T follicular helper cell (primary cell): ENCODE measurements around the gene CDIP1.
"Not testable (repeated sequence)": the region's sequence is repeated elsewhere in the genome, so short reads cannot be mapped to it uniquely, and the experiment has no call there.

Experiments
- DNase-seq: peaks from one replicate; pipeline ENCODE4 v3.0.0-alpha.2; 2020; ENCODE audit warnings: low read depth
- total RNA-seq, 2 experiments: gene quantifications; one replicate each; lab custom pipeline; 2026; lab: John Stamatoyannopoulos, UW

CDIP1 gene
- total RNA-seq: 30.2 to 34.1 reads per million in 2 experiments

DNA sequence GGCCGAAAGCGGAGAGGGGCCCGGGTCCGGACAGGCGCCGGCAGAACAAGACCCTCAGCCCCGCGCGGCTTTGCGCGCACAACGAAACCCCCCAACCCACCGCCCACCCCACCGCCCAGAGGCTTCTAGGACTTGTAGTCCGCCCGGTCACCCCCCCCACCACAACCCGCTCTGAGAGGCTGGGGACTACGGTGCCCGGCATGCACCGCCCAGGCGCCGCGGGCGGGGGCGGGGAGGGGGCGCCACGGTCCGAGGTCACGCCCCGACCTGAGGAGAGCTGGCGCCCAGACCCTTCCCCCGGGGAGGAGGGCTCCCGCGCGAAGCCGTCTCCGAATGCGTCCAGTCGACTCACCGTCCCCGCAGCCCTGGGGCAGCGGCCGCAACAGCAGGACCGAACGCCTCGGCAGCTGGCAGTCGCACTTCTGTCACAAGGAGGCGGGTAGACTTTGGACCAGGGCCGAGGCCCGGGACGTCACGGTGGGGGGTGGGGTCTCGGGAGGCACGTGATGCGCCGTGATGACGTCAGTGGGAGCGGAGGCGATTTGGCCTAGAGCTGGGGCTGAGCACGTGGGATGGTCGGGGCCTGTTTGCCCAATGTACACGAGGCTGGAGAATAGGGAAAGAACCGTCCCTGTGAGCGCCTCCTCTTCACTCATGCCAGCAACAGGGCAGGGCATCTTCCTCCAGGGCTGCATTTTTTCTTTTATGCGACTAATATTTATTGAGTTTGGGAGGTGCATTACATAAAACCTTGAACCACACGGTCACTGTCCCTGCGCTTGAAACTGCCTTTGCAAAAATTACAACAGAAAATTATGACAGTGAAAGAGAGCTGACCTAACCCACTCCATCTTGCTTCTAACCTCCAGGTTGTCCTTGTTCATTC is at the start of gene CDIP1:
CDIP1 (minus strand) TSS at position 424 of the 886 bp plus-strand sequence. CDS start 24,643 bp downstream, outside the sequence.
- DNase-seq: peak; percentile 90

DNA sequence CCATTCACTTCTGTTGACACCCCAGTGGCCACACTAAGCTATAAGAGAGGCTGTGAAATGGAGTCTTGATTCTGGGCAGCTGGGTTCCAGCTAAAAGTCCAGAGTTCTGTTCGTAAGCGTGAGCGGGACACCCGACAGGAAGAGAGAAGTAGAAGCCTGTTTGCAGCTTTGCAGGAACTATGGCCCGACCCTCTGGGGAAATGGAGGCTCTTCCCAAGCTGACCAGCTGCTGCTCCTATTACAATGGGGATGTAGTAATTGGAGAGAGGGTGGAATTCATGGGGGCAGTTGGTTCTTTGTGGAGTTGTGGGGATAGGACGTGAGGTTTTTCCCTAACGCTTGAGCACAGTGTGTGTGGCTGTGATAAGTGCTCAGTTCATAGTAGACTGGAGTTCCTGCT is 47.7 kb upstream of the CDIP1 start:
- DNase-seq: no peak

DNA sequence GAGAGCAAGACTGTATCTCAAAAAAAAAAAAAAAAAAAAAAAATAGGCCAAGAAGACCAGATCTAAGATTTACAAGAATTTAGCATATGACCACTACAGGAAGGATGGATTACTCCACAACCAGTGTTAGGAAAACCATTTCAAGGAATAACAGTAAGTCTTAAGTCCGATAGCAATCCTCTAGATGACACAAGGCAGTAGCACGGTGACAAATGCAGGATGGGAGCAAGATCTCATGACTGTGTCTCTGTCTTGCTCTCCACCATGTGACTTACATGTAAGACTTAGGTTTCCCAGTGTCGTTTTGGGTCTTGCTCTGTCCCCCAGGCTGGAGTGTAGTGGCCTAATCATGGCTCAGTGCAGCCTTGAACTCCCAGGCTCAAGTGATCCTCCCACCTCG is 45.3 kb upstream of the CDIP1 start:
- DNase-seq: no peak

DNA sequence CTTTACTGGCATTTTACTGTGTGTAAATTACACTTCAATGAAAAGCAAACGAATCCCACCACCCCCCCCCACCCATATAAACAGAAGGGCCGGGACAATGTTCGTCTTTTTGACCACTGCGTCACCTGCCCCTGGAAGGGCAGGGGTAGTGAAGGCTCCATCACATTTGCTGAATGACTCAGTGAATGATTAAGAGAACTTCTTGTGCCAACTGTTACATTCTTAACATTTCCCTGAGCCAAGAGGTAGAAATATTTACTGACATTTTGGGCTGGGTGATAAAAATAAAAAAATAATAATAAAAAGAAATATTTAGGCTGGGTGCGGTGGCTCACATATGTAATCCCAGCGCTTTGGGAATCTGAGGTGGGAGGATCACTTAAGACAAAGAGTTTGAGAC is 41.7 kb upstream of the CDIP1 start:
- DNase-seq: no peak

DNA sequence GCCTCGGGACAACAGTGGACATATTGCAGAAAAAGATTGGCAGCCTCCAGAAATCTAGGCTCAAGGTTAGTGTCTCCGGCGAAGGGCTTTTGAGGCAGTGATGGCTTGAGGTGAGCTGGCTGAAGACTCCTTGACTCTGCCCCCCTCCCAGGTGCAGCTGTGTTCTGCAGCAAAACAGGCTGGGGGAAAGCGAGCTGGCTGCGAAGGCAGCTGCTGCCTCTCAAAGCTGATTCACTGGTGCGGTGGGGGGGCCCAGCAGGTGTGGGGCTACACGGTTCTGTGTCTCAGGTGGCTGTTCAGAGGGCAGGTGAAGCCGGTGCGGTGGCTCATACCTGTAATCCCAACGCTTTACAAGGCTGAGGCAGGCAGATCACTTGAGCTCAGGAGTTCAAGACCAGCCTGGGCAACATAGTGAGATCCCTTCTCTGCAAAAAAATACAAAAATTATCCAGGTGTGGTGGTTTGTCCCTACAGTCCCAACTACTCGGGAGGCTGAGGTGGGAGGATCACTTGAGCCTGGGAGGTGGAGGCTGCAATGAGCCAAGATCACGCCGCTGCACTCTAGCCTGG is 40.5 kb upstream of the CDIP1 start:
- no peak for DNase-seq

DNA sequence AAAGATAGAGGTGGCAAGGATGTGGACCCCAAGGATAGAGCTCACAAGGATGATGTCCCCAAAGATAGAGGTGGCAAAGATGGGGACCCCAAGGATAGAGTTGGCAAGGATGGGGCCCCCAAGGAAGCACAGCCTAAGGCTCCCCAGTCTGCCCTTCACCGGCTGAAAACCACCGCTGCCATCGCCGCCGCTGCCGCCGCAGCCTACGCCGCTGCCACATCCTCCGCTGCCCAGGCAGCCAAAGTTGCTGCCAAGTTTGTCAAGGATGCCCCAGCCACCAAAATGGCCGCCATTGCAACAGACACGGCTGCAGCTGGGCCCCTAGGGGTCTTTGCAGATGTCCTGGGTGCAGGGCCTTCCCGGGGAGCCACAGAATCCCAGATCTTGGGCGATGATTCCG is 37.4 kb upstream of the CDIP1 start:
- DNase-seq: no peak

DNA sequence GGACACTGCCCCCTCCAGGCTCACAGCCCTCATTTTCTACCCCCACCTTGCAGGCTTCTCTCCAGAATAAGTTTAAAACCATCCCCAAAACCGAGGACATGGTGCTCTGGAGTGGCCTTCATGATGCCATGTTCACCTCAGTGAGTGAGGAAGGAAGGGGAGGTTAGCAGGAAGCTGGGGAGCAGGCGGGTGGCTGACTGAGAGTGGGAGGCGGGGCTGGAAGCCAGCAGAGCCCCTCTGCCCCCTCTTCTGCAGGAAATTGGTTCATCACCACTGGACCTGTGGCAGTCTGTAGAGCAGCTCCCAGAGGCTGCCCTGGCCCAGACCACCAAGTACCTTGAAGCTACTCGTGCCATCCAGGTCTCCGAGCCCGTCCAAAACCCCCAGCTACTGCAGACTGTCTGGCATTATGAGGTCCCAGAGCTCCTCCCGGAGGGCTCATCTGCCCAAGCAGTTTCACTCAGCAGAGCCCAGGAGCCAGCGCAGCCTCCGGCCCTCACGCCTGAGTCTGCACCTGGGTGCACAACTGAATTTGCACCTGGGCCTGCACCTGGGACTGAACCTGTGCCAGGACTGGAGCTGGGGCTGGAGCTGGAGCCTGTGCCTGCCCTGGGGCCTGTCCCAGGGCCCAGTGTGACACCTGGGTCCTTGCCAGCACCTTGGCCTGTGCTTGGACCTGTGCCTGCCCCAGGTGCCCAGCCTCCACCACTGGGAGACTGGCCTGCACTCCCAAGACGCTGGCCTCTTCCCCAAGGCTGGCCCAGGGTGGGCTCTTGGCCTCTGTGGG is 36.5 kb upstream of the CDIP1 start:
- DNase-seq: no peak

DNA sequence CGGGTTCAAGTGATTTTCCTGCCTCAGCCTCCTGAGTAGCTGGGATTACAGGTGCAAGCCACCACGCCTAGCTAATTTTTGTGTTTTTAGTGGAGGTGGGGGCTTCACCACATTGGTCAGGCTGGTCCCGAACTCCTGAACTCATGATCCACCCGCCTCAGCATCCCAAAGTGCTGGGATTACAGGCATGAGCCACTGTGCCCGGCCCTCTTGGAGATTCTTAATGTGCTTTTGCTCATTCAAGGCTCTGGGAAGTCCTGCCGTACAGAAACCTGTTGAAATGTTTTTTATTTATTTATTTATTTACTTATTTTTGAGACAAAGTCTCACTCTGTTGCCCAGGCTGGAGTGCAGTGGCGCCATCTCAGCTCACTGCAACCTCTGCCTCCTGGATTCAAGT is 35.4 kb upstream of the CDIP1 start:
- not testable (repeated sequence) for DNase-seq

DNA sequence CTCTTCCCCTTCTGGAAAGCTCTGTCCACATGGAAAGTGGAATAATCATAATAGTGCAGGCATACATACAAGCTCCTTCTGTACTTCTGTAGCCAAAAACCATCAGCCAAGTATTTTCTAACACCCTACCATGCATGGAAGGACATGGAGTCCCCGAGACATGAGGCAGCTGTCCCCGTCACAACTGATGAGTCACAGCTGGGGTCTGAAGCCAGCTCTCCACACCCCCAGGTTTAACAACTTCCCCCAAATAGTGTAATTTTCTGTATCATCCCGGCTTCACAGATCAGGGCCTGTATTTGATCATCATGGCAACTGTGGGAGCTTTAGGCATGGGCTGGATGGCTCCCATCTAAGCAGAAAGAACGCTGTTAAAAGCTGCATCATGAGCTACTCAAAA is 34.1 kb upstream of the CDIP1 start:
- DNase-seq: no peak

DNA sequence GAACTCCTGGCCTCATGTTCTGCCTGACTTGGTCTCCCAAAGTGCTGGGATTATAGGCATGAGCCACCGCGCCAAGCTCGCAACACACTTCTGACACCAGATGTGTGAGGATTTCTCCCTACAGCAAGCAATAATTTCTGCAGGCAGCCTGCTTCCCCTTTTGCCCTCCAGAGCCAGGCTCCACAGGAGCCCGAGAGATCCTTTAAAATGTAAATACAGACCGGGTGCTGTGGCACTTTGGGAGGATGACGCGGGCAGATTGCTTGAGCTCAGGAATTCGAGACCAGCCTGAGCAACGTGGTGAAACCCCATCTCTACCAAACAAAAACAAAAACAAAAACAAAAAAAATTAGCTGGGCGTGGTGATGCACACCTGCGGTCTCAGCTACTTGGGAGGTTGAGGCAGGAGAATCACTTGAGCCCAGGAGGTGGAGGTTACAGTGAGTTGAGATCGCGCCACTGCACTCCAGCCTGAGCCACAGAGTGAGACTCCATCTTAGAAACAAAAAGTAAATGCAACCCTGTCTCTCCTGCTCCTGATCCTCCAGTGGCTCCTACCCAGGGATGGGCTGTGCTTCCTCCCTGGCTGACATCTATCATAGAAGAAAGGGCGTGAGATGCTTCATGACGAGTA is 32.2 kb upstream of the CDIP1 start:
- DNase-seq: no peak

DNA sequence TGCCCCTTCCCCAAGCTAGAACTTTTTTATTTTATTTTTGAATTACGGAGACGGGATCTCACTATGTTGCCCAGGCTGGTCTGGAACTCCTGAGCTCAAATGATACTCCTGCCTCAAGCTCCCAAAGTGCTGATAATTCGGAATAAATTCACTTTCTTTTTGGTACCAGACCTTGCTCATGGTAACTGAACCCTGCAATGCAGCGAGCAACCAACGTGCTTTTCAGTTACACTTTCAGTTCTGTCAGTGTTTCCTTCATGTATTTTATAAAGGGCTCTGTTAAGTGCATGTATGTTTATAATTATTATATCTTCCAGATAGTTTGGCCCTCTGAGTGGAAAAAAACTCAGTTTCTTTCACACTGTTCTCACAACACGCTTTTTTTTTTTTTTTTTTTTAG is 31.5 kb upstream of the CDIP1 start:
- DNase-seq: no peak

DNA sequence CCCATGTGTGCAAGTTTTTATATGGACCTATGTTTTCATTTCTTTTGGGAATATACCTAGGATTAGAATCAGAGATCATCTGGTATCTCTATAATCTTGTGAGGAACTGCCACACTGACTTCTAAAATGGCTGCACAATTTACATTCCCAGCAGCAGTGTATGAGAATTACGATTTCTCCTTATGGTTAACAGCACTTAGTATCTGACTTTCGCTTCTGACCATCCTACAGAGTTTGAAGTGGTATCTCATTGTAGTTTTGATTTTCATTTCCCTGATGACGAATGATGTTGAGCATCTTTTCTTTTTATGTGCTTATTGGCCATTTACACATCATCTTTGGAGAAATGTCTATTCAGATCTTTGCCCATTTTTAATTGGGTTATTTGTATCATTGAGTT is 27.6 kb upstream of the CDIP1 start:
- DNase-seq: no peak

DNA sequence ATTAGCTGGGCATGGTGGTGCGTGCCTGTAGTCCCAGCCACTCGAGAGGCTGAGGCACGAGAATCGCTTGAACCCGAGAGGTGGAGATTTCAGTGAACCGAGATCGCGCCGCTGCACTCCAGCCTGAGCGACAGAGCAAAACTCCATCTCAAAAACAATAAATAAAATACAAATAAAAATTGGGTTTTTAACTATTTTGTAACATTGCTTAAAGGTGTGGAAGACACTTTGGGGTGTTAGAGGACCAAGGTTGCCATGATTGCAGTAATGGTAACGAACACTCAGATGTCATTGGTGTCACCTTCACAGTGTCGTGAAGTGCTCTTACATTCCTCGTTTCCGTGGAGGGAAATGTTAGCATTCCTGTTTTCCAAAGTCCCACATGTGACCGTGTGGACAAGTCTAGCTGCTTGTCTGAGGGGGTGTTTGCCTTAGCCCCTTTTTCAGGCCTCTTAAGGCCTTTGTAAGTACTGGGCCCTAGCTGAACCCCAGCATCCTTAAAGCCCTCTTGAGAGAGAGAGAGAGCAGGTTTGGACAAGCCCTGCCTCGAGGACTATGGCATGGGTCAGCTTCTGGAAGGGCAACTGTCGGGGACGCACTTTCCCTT is 26.2 kb upstream of the CDIP1 start:
- no peak for DNase-seq

DNA sequence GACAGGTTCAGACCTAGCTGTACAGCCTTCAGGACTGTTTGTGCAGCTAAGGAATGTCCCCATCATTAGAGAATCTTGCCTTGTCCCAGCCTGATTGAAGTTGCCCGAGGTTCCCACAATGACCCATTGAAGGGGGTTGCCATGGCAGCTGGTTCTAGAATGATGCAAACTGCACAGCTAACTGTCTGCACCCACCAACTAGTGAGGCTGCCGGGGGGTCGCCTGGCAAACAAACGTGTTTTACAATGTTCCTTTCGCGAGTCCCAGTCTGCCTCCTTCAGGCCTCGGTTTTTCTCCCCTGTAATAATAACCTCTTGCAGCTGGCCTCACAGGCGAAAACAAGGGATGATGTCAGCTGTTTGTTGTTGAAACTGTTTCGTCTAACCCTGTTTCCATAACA is 23.0 kb upstream of the CDIP1 start:
- no peak for DNase-seq

DNA sequence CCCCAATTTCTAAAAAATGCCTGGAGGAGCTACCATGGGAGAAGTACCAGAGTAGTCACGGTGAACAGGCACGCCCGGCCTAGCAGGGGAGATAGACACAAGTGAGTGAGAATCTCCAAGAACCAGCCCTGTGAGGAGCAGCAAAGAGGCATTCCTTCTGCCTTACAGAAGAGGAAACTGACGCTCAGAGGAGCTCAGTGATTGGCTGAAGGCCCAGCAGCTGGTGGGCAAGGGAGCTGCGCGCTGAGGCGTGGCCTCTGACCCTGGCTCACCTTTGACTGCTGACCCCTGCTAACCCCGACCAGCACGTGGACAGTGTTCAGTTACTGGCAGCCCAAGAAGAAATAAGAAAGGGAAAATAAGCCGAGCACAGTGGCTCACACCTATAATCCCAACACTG is 19.4 kb upstream of the CDIP1 start:
- no peak for DNase-seq

DNA sequence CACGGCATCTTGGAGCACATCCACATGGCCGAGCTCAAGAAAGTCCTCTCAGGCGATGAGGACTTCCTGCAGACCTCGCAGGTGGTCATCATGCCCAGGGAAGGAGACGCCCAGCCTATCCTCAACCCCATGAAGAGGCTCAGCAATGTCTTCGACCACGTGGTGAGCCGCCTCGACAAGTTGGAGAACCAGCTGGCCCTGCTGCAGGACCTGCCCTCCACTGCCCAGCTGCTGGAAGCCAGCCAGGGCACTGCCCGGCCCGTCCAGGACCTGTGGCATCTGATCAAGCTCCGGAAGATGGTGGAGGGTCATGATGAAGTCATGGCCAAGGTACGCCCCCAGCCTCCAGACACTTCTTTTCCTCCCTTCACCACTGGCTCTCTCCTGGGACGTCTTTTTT is 18.0 kb upstream of the CDIP1 start:
- no peak for DNase-seq

DNA sequence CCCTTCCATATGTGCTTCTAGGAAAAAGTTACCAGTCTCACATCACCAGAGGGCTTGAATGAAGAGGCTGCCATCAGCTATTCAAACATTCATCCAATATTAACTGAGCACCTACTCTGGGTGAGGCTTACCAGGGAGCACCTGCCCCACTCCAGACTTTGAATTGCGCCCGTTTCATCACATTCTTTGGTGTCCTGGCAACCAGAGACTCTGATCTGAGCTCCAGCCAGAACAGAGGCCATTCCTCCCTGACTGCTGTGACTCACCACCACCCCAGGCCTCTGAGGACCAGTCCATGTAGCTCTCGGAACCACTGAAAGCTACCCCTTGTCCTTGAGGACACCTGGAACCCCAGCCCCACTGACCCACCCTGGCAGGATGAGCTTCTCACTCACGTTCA is 17.5 kb upstream of the CDIP1 start, which contains the start of gene C16orf96:
C16orf96 (plus strand) TSS at position 229 of the 400 bp plus-strand sequence; CDS start at position 379, 150 bp downstream.
- no peak for DNase-seq

DNA sequence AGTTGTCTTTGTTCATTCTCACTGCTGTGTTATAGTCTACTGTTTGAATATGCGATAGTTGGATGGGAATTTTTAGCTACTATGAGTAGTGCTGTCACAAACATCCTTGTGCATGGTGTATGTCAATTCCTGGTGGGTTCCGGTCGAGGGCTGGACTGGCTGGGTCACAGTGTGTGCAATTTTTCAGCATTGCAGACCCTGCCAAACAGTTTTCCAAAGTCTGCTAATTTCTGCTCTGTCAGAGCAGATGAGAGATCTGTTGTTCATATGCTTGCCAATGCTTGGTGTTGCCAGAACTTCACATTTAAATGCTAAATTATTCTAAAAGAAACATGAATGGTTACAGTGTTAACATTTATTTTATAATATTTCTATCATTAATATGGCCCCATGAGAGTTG is 14.0 kb upstream of the CDIP1 start:
- DNase-seq: no peak

DNA sequence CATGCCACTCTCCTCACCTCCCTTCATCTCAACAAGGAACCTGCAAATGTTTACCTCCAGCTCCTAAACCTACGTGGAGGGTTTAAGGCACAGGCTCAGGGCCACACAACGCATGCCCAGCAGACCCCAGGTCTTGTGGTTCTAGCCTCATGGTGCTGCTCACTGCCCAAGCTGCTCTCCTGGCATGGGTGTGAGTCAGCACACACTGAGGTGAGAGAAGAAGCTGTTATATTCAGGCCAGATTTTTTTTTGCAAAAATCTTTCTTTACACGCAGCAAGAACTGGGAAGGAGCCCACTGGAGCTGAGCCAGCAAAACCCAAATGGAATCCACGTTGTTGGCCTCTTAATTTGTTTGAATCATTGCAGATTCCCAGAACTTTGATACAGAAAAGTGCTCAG is 12.0 kb upstream of the CDIP1 start:
- no peak for DNase-seq

DNA sequence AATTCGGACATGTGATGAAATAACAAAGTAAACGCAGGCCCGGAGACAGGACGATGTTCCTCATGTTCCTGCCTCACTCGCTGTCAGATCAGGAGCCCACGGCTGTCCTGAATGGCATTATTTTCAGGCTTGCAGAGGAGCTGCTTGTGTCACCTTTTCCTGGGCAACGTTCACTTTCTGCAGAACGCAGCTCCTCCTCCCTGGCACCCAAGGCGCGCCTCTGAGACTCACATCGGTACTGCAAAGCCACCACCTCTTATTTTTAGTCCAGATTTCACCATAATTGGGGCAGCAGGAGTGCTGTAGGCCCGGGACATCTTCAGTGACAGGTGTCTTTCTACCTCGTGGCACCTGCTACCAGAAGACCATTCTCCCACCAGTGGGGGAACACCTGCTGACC is 9.6 kb upstream of the CDIP1 start:
- DNase-seq: no peak

DNA sequence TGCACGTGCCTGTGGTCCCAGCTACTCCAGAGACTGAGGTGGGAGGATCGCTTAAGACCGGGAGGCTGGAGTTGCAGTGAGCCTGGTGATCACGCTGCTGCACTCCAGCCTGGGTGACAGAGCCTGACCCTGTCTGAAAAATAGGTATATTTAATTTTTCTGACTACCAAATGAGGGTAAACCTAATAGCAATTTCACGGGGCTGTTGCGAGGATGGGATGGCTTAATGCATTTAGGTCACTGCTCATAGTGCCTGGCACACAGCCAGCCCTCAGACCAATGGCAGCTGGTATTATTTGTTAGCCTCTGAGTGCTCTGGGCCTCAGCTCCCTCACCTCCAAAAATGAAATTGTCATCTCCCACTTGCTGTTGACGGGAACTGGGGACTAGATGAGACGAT is 5.9 kb upstream of the CDIP1 start:
- no peak for DNase-seq
